Naive thymus-derived CD8-positive, alpha-beta T cell (primary cell): ENCODE measurements around the gene CLMN. TPM values are rescaled to one million over a fixed set of nuclear protein-coding genes. Genes with fewer than 3 reads are reported as not detected.
A peak's percentile ranks its signal among the peaks of the same experiment; 100 is the strongest.

Source experiments
- ATAC-seq, 2 donors: fragments of 150-1000 bp; cut with Tn5 transposase in 1 of 2; sonication (Bioruptor Pico), chemical (Tn5 transposase) in 1 of 2; 1 replicate in 1 of 2; 2 replicates in 1 of 2; pipeline ENCODE4 v1.10.0; 2021; ENCODE audit warnings: mild to moderate bottlenecking in 2 of 2, moderate library complexity in 2 of 2
- POLR2A ChIA-PET: fragments of 350-600 bp; sonication (Branson Sonifier 250); formaldehyde crosslinking; loops from one replicate; lab custom pipeline; 2021; ENCODE audit warnings: antibody characterized with exemption; lab: Charles Lee
- DNase-seq, 10 donors: peaks; one replicate each; pipeline versions ENCODE4 v3.0.0 to v3.0.0-alpha.2; 2020 to 2022
- H3K27ac Mint-ChIP-seq, 10 donors: one replicate each; pipeline ENCODE4 v1.8.0; 2020 to 2022; ENCODE audit warnings: mild to moderate bottlenecking in 10 of 10, mixed read lengths in 10 of 10, moderate library complexity in 4 of 10, inconsistent platforms in 1 of 10
- H3K27me3 Mint-ChIP-seq, 5 donors: one replicate each; pipeline ENCODE4 v1.8.0; 2021 to 2022; ENCODE audit warnings: mixed read lengths in 5 of 5
- H3K36me3 Mint-ChIP-seq, 3 donors: one replicate each; pipeline ENCODE4 v1.8.0; 2020 to 2022; ENCODE audit warnings: mixed read lengths in 3 of 3, mild to moderate bottlenecking in 2 of 3, inconsistent platforms in 1 of 3
- H3K4me1 Mint-ChIP-seq, 4 donors: one replicate each; pipeline ENCODE4 v1.8.0; 2021 to 2022; ENCODE audit warnings: mixed read lengths in 4 of 4
- H3K4me3 Mint-ChIP-seq, 10 donors: one replicate each; pipeline ENCODE4 v1.8.0; 2020 to 2022; ENCODE audit warnings: mild to moderate bottlenecking in 10 of 10, mixed read lengths in 10 of 10, moderate library complexity in 6 of 10, inconsistent platforms in 1 of 10
- H3K9me3 Mint-ChIP-seq, 9 donors: one replicate each; pipeline ENCODE4 v1.8.0; 2020 to 2022; ENCODE audit warnings: mixed read lengths in 9 of 9, mild to moderate bottlenecking in 3 of 9, inconsistent platforms in 1 of 9, moderate library complexity in 1 of 9
- polyA plus RNA-seq, 3 donors: library from polyadenylated mRNA; unstranded; fragments of 300-500 nt; fragmentation: Illumina TruSeq; gene quantifications; one replicate each; pipeline ENCODE4 v1.2.3, GENCODE V29; 2021
- total RNA-seq, 8 experiments: library from RNA in 2 of 8; stranded (reverse) in 2 of 8; gene quantifications; one replicate each; pipeline ENCODE4 v1.2.3 and lab custom pipeline; 2021 to 2026

The CLMN gene
- total and polyA plus RNA-seq, 5 experiments from 2014 or later = 0.07 to 2.2 (median 0.32) TPM

DNA sequence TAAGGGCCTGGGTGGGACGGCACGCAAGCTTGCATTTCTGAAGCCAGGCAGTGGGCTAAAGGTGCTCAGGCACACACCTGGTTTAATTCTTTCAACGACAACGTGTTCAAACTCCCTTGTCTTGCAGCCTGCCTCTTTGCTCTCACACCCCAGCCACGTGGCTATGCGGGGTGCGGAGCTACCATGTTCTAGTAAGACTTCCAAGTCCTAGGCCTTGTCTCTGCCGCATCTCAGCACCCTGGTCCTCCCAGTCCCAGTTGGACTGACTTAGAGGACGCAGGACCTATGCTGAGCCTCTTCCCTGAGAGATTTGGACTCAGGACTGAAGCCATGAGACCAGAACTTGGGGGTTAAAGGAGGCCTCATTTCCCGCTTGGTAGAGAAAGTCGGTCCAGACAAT, 62.2 kb downstream of the CLMN start:
- Mint-ChIP-seq H3K36me3 (no peaks in the 10 kb centered on the region), H3K27me3 (peaks cover 0 to 4% (median 0%) of the 10 kb centered on the region in 5 donors), H3K27ac (no peak overlapping the region), H3K4me3 (no peak overlapping the region), H3K4me1 (peaks cover 0 to 9% (median 0%) of the 10 kb centered on the region in 4 donors), H3K9me3 (no peaks in the 10 kb centered on the region)
- DNase-seq (no peak), ATAC-seq (no peak)
- POLR2A ChIA-PET = no interaction called here

DNA sequence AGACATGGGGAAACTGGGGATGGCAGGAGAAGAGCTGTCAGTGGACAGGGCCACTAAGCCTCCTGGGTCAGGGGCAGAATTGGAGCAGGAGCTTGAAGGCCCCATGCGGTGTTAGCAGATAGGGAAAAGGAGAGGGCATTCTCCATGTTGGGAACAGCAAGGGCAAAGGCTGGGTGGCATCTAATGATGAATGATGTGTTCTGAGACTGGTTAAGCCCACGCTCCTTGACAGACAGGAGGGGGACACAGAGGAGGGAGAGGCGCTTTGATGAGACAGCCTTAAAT, 63.0 kb downstream of the CLMN start:
- ATAC-seq (no peak), DNase-seq (no peak)
- Mint-ChIP-seq H3K36me3 (no peaks in the 10 kb centered on the region), H3K4me3 (no peak overlapping the region), H3K4me1 (peaks cover 0 to 9% (median 0%) of the 10 kb centered on the region in 4 donors), H3K9me3 (no peaks in the 10 kb centered on the region), H3K27me3 (peaks cover 0 to 4% (median 0%) of the 10 kb centered on the region in 5 donors), H3K27ac (peak overlapping the region in 1 of 10 donors; percentile 62)
- POLR2A ChIA-PET = no interaction called here

DNA sequence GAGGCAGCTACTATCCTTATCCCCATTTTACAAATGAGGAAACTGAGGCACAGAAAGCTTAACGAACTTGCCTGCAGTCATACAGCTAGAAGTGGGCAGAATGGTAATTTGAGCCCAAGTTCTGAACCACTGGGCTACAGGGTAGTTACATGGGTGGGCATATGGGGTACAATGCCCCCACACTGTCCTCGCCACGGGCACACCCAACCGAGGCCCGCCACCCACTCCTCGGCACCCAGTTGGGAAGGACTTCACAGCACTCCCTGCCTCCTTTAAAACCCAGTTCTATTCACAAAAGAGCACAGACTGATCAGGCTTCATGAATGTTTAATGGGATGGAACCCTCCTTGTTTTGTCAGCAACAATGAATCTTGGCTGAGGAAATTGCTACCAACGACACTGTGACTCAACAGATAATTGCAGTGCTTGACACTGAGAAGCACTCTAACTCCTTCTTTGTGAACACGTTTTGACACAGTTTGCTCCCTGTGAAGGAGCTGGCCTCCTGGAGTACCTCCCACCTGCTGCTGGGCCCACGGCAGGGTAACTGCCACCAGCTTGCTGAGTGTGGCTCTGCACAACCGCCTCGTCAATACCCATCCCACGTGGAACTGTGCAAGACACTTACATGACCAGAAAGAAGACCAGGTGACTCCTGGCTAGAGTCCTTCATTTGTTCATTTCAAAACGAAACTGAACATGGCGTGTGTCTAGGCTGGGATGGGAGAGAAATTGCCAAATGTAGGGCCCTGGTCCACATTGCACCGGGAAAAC, 63.5 kb downstream of the CLMN start:
- DNase-seq (no peak), ATAC-seq (no peak)
- Mint-ChIP-seq H3K27ac (peak overlapping the region in 1 of 10 donors; percentile 62), H3K27me3 (peaks cover 0 to 4% (median 0%) of the 10 kb centered on the region in 5 donors), H3K4me1 (peaks cover 0 to 9% (median 0%) of the 10 kb centered on the region in 4 donors), H3K4me3 (no peak overlapping the region), H3K36me3 (no peaks in the 10 kb centered on the region), H3K9me3 (no peaks in the 10 kb centered on the region)
- POLR2A ChIA-PET = no interaction called here

DNA sequence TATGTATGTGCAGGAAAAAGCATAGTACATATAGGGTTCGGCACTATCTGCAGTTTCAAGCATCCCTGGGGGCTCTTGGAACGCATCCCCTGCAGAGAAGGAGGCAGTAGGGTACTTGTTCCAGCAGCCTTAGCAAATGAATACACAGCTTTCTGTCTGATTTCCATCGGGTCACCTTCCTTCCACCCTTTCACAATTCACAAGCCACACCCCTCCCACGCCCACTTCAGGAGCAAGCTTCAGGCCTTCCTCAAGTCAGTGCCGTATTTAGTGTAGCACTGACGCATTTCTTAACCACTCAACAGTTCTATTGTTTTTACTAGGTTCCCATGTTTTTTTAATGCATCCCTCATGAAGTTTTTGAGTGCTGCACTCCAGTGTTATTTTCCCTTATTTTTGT, 64.2 kb downstream of the CLMN start:
- no peak for ATAC-seq
- Mint-ChIP-seq H3K4me3 (no peak overlapping the region), H3K27me3 (peaks cover 0 to 4% (median 0%) of the 10 kb centered on the region in 5 donors), H3K9me3 (no peaks in the 10 kb centered on the region), H3K27ac (no peak overlapping the region), H3K36me3 (no peaks in the 10 kb centered on the region), H3K4me1 (peaks cover 0 to 7% (median 0%) of the 10 kb centered on the region in 4 donors)
- DNase-seq = no peak
- POLR2A ChIA-PET = no interaction called here

DNA sequence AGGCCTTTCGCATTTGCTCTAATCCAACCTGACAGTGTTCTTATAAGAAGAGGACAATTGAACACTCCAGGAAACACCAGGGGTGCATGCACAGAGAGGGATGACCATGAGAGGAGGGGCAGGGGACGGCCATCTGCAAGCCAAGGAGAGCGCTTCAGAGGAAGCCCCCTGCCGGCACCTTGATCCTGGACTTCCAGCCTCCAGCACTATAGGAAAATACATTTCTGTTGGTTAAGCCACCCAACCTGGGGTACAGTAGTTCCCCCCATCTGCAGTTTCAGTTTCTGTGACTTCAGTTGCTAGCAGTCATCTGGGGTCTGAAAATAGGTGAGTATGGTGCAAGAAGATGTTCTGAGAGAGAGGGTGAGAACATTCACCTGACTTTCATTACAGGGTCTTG, 64.7 kb downstream of the CLMN start:
- peaks cover 0 to 6% (median 0%) of the 10 kb centered on the region in 4 donors for H3K4me1 Mint-ChIP-seq
- POLR2A ChIA-PET = no interaction called here
- no peak for ATAC-seq
- no peaks in the 10 kb centered on the region for H3K36me3 Mint-ChIP-seq
- H3K27ac Mint-ChIP-seq = no peak overlapping the region
- no peaks in the 10 kb centered on the region for H3K9me3 Mint-ChIP-seq
- H3K27me3 Mint-ChIP-seq = peaks cover 0 to 4% (median 0%) of the 10 kb centered on the region in 5 donors
- DNase-seq = no peak
- H3K4me3 Mint-ChIP-seq = no peak overlapping the region

DNA sequence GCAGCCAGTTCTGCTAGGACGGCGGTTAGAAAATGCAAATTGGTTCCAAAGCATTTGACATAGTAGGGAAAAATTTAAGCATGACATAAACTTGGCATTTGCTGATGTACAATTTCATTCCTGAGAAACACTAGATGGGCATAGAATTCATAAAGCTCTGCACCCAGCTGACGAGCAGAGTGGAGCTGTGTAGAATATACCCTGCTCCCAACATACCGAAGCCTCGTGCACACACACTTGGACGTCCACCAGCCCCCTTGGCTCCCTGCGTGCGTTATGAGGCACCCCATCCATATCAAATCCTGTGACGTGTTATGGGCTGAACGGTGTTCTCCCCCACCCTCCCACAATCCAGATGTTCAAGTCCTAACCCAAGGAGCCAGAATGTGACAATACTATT, 65.4 kb downstream of the CLMN start:
- Mint-ChIP-seq H3K9me3 (no peaks in the 10 kb centered on the region), H3K27ac (no peak overlapping the region), H3K27me3 (peaks cover 0 to 4% (median 0%) of the 10 kb centered on the region in 5 donors), H3K36me3 (no peaks in the 10 kb centered on the region), H3K4me3 (no peak overlapping the region), H3K4me1 (peaks cover 0 to 6% (median 0%) of the 10 kb centered on the region in 4 donors)
- no peak for DNase-seq
- POLR2A ChIA-PET = no interaction called here
- no peak for ATAC-seq

DNA sequence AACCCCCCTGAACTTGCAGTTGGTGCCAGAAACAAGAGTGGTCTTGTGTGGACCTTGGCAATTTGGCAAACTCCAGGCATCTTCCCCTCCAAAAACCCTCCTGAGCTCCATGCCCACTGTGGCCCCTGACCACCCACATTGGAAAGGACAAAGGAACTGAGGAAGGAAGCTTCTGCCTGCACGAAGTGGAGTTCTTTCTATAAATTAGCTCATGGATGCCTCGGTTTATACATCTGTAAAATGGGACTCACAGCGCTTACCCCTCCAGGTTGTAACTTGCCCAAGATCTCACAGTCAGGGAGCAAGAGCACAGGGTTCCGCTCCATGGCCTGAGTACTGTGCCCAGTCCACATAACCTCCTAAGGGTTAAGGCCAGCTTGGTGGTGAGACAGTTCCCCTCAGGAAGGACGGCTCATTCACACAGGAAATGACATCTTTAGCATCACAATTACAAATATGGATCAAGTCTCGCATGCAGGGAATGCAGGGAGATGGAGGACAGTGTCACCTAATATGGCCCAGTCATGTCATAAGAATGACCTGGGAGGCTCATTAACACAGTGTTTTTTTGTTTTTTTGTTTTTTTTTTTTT, 66.6 kb downstream of the CLMN start:
- no peak overlapping the region for H3K27ac Mint-ChIP-seq
- H3K27me3 Mint-ChIP-seq = peaks cover 0 to 5% (median 0%) of the 10 kb centered on the region in 5 donors
- no peak for ATAC-seq
- POLR2A ChIA-PET = no interaction called here
- no peaks in the 10 kb centered on the region for H3K36me3 Mint-ChIP-seq
- H3K4me3 Mint-ChIP-seq = no peak overlapping the region
- DNase-seq = no peak
- H3K9me3 Mint-ChIP-seq = no peaks in the 10 kb centered on the region
- H3K4me1 Mint-ChIP-seq = peaks cover 0 to 6% (median 0%) of the 10 kb centered on the region in 4 donors

DNA sequence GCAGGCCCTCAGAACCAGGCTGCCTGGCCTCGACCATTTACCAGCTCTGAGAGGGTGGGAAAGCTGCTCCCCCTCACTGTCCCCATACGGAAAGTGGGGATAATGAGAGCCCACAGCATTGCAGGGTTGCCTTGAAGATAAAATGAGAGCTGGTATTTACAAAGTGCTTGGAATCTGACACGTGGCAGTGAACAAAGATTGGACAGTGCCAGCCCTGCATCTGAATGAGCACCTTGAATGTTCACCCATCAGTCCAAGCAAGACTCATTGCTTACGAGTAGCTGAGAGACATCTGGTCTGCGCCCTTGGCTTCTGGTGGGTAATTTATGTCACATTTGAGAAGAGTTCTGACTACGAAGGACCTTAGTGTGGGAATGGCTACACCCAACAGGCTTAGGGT, 67.5 kb downstream of the CLMN start:
- Mint-ChIP-seq H3K36me3 (no peaks in the 10 kb centered on the region), H3K4me3 (no peak overlapping the region), H3K4me1 (peaks cover 0 to 6% (median 0%) of the 10 kb centered on the region in 4 donors), H3K27ac (no peak overlapping the region), H3K9me3 (no peaks in the 10 kb centered on the region), H3K27me3 (peaks cover 0 to 8% (median 0%) of the 10 kb centered on the region in 5 donors)
- ATAC-seq (no peak), DNase-seq (no peak)
- POLR2A ChIA-PET = no interaction called here

DNA sequence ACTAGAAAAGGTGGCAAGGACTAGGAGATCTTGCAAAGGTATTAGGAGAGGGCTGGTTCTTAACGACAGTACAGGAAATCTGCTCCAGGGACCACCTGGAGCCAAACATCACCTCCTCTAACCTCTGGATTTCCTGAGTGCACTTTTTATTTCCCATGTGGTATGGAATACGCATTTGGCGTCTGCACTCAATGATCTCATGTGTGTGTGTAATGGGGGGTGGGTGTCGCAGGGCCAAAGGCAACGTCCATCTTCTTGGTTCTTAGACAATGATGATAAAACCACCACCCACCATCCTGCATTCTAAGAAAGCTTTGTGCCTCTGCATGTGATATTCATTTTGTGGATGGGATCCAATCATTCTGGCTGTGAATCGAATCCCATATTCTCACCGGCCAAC, 68.8 kb downstream of the CLMN start:
- H3K9me3 Mint-ChIP-seq = peaks cover 0 to 8% (median 0%) of the 10 kb centered on the region in 9 donors
- POLR2A ChIA-PET = no interaction called here
- DNase-seq = no peak
- H3K4me3 Mint-ChIP-seq = no peak overlapping the region
- no peaks in the 10 kb centered on the region for H3K36me3 Mint-ChIP-seq
- H3K27me3 Mint-ChIP-seq = peaks cover 0 to 9% (median 0%) of the 10 kb centered on the region in 5 donors
- peaks cover 0 to 6% (median 0%) of the 10 kb centered on the region in 4 donors for H3K4me1 Mint-ChIP-seq
- H3K27ac Mint-ChIP-seq = no peak overlapping the region
- ATAC-seq = no peak

DNA sequence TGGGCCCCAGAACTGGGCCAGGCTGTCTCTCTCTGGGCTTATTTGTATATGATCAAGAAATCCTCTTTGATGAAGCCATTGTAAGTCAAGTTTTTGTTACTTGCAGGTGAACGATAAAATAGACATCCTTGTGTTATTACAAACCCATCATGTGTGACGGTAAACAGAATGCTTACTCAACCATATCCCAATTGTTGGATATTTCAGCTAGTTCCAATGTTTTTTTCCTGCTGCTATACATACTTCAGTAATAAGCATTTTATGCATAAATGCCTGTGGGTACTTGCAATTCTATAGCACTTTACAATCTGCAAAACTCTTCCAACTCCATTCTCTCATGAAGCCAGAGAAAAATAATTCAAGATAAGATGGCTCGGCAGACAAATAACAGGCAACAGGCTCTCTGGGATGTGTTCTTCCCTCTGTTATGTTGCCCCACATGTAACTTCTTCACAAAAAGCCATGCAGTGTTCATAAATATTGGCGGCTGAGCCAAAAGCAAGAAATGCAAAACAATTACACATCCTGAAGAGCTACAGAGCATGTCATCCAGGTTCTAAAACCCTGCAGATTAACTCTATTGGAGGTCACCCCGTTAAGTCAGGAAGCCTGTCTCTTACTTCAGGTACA, 69.5 kb downstream of the CLMN start:
- H3K27me3 Mint-ChIP-seq = peaks cover 0 to 7% (median 0%) of the 10 kb centered on the region in 5 donors

DNA sequence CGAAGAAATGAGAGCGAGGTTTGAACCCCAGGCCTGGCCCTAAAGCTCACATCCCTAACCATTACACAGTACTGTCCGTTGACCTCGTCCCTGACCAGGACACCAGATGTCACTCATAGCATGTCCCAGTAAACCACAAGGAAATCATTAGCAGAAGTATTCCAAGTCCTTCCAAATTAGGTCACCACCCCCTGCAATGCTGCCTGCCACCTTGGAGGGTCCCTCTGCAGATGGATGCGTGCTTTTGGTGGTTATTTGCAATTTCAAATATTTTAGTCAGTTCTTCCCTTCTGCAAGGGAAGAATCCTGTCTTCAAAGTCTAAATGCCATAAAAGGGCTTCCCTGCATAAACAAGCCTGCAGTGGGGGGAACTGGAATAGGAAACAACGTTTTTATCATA, 71.3 kb downstream of the CLMN start:
- POLR2A ChIA-PET = no interaction called here
- Mint-ChIP-seq H3K4me1 (no peaks in the 10 kb centered on the region), H3K36me3 (no peaks in the 10 kb centered on the region), H3K4me3 (no peak overlapping the region), H3K9me3 (peaks cover 0 to 13% (median 0%) of the 10 kb centered on the region in 9 donors), H3K27me3 (peaks cover 0 to 9% (median 0%) of the 10 kb centered on the region in 5 donors), H3K27ac (no peak overlapping the region)
- ATAC-seq (no peak), DNase-seq (no peak)

More for the DNA sequence above, 69.5 kb downstream of the CLMN start:
- no peaks in the 10 kb centered on the region for H3K36me3 Mint-ChIP-seq
- H3K4me1 Mint-ChIP-seq = peaks cover 0 to 1% (median 0%) of the 10 kb centered on the region in 4 donors
- no peak for ATAC-seq
- no peak overlapping the region for H3K27ac Mint-ChIP-seq
- DNase-seq = no peak
- H3K4me3 Mint-ChIP-seq = no peak overlapping the region
- peaks cover 0 to 13% (median 0%) of the 10 kb centered on the region in 9 donors for H3K9me3 Mint-ChIP-seq
- POLR2A ChIA-PET = no interaction called here

DNA sequence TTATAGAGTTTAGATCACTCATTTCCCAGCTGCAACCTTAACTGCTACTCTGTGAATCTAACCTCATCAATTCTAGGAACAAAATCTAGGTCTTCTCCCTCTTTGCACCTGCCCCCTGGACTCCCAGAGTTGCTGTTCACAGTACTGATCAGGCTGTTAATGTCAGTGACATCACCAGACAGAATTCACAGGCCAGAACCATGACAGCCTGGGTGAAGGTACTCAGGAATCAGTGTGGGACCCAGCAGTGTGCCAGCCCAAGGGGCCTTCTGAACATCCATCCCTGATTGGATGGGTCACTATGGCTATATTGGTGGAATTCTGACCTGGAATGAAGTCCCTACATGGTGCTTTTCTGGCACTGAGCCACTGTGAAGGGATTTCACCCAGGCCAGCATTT, 72.8 kb downstream of the CLMN start:
- peaks cover 0 to 9% (median 0%) of the 10 kb centered on the region in 5 donors for H3K27me3 Mint-ChIP-seq
- POLR2A ChIA-PET = no interaction called here
- H3K4me3 Mint-ChIP-seq = no peak overlapping the region
- H3K9me3 Mint-ChIP-seq = peaks cover 0 to 13% (median 0%) of the 10 kb centered on the region in 9 donors
- no peak overlapping the region for H3K27ac Mint-ChIP-seq
- DNase-seq (no peak), ATAC-seq (no peak)
- H3K36me3 Mint-ChIP-seq = no peaks in the 10 kb centered on the region
- H3K4me1 Mint-ChIP-seq = no peaks in the 10 kb centered on the region

DNA sequence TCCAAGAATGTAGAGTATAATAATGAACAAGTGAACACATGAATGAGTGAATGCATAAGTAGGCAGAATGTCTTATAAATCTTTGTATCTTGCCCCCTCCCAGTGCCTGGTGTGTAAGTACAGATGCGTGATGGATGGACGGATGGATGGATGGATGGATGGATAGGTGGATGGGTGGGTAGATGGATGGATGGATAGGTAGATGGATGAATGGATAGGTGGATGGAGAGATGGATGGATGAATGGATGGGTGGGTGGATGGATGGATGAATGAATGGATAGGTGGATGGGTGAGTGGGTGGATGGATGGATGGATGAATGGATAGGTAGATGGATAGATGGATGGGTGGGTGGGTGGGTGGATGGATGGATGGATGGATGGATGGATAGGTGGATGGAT, 74.4 kb downstream of the CLMN start:
- Mint-ChIP-seq H3K27ac (peak overlapping the region in 1 of 10 donors; percentile 27), H3K9me3 (peaks cover 0 to 13% (median 0%) of the 10 kb centered on the region in 9 donors), H3K4me1 (peaks cover 0 to 2% (median 0%) of the 10 kb centered on the region in 4 donors), H3K4me3 (no peak overlapping the region), H3K27me3 (peaks cover 0 to 9% (median 0%) of the 10 kb centered on the region in 5 donors), H3K36me3 (no peaks in the 10 kb centered on the region)
- POLR2A ChIA-PET = no interaction called here
- ATAC-seq = no peak
- no peak for DNase-seq
